Activated naive CD4-positive, alpha-beta T cell treated with anti-CD3 and anti-CD28 coated beads, Interleukin-2, amount 50 U/mL, for 72 hours (primary cell): Measurements from ENCODE around the gene ALLC. TPM values are rescaled to one million over a fixed set of nuclear protein-coding genes. Genes with fewer than 3 reads are reported as not detected.

ENCODE experiments used
- ATAC-seq, 2 donors: fragments of 150-1000 bp; cut with Tn5 transposase; 2 replicates each; pipeline ENCODE4 v1.10.0; 2021; ENCODE audit warnings: mild to moderate bottlenecking in 2 of 2, moderate library complexity in 2 of 2
- DNase-seq, 2 donors: peaks; one replicate each; pipeline ENCODE4 v3.0.0; 2021 to 2022; ENCODE audit warnings: low spot score in 2 of 2
- H3K27ac Mint-ChIP-seq, 2 donors: one replicate each; pipeline ENCODE4 v1.8.0; 2022; ENCODE audit warnings: mild to moderate bottlenecking in 2 of 2, mixed read lengths in 2 of 2
- H3K36me3 Mint-ChIP-seq, 2 donors: one replicate each; pipeline ENCODE4 v1.8.0; 2022; ENCODE audit warnings: mixed read lengths in 2 of 2
- H3K9me3 Mint-ChIP-seq, 2 donors: one replicate each; pipeline ENCODE4 v1.8.0; 2022; ENCODE audit warnings: mixed read lengths in 2 of 2
- total RNA-seq, 2 donors: library from RNA; stranded (reverse); gene quantifications; one replicate each; pipeline ENCODE4 v1.2.3, GENCODE V29; 2022

Gene ALLC
- total RNA-seq, 2 donors from 2014 or later, result not detected

DNA sequence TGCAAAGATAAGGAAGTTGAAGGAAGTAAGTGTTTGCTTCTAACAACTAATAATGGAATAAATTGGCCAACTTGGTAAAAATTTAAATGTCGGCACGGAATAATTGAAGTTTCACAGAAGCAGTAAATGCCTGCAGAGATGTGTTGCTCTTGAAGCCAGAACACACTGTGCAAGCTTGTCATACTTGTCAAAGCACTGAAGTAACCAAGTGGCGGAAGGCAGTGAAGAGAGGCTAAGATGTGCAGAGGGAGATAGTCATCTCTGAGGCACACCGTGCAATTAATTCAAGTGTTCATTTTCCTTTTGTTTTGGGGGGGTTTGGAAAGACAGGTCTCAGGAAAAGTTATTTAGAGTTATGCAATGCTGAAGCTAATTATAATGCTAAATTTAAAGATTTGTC, 50.6 kb downstream of the ALLC start:
- DNase-seq (no peak), ATAC-seq (no peak)
- peaks cover 5 to 6% of the 10 kb centered on the region in 2 donors for H3K36me3 Mint-ChIP-seq
- H3K27ac Mint-ChIP-seq, result no peak overlapping the region
- peaks cover 0 to 4% of the 10 kb centered on the region in 2 donors for H3K9me3 Mint-ChIP-seq

DNA sequence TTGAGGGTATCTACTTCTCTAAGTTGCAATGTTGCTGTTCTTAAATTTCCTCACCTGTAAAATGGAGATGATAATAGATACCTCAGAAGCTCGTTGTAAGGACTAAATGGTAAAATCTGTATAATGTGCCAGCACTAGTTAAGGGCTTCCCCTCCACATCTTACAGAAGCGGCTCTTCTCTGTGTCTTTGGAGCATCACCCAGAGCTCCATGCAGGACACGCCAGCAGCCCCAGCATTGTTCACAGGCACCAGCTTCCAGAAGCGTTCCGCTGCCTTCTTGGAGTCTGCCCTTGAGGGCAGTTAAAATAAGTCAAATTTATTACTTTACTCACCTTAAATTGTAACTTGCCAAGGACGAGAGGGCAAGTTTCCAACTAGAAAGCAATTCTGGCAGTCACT, 51.2 kb downstream of the ALLC start:
- no peak for ATAC-seq
- Mint-ChIP-seq H3K9me3 (peaks cover 0 to 4% of the 10 kb centered on the region in 2 donors), H3K36me3 (peaks cover 5 to 6% of the 10 kb centered on the region in 2 donors), H3K27ac (no peak overlapping the region)
- no peak for DNase-seq

DNA sequence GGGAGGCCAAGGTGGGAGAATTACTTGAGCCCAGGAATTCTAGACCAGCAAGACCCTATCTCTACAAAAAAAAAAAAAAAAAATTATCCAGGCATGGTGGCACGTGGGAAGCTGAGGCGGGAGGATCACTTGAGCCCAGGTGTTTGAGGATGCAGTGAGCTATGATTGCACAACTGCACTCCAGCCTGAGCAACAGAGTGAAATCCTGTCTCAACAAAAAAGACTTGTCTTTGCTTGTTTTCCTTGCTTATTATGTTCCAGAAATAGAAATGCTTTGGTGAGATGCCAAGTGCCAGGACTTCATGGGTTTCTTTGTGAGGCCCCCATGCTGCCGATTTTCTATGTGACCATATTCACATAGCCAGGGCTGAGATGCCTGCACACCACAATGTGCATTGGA, 54.4 kb downstream of the ALLC start:
- no peak overlapping the region for H3K27ac Mint-ChIP-seq
- DNase-seq, result no peak
- ATAC-seq, result no peak
- H3K36me3 Mint-ChIP-seq, result no peaks in the 10 kb centered on the region
- no peaks in the 10 kb centered on the region for H3K9me3 Mint-ChIP-seq

DNA sequence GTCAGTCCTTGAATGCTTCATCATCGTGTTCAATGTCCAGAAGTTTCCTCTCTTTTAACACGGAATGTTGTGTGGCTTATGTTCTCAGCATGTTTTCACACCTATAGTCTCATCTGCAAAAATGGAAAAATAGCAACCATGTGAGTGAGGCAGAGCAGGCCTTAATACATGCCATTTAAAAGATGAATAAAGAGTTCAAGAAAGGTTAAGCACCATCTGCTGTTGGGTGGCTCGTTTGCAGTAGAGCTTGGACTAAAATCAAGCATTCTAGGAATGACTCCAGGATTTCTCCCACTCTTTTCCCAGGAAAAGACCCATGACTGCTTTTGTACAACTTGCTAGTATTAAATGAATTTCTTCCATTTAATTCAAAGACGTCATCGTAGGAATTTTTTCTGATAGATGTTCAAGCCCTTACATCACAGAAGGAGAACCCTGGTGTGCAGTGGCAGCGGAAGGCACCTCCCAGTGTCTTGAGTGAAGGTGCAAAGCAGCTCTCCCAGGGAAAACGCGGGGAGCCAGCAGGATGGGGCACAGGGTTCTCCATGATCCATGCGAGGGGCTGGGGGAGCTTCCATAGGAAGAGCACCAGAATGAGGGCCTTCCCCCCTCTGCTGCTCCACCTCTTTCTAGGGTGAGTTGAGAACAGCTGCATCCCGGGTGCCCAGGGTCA, 55.0 kb downstream of the ALLC start:
- DNase-seq (no peak), ATAC-seq (no peak)
- Mint-ChIP-seq H3K9me3 (no peaks in the 10 kb centered on the region), H3K27ac (no peak overlapping the region), H3K36me3 (no peaks in the 10 kb centered on the region)

DNA sequence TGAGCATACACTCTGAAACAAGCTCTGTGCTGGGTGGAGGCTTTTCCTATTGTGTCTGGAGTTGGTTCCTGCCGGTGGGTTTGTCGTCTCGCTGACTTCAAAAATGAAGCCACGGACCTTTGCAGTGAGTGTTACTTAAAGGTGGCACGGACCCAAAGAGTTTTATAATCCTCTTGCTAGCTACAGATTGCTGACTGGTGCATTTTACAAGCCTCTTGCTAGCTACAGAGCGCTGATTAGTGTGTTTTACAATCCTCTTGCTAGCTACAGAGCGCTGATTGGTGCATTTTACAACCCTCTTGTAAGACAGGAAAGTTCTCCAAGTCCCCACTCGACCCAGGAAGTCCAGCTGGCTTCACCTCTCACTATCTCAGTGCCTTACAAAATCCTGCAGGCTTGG, 60.7 kb downstream of the ALLC start:
- H3K36me3 Mint-ChIP-seq, result no peaks in the 10 kb centered on the region
- H3K27ac Mint-ChIP-seq, result no peak overlapping the region
- DNase-seq, result no peak
- ATAC-seq, result no peak
- peaks cover 4 to 7% of the 10 kb centered on the region in 2 donors for H3K9me3 Mint-ChIP-seq

DNA sequence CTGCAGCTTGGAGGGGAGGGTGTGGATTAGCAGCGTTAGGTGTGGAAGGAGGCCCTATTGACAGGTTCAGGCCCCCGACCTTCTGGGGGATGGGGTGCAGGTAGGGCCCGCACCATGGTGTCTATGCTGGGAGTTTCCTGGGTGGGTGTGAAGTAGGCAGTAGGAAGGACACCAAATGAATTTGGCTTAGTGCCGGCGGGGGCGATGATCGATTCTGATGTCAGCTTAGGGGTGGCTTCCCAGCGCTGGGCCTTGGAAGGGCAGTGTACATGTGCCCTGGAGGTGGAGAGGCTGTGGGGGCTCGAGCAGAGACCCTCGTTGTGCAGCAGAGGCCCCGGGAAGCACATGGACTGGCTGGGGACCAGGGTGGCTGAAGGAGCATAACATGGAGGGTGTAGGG, 67.0 kb downstream of the ALLC start:
- Mint-ChIP-seq H3K9me3 (peaks cover 4 to 7% of the 10 kb centered on the region in 2 donors), H3K36me3 (no peaks in the 10 kb centered on the region), H3K27ac (no peak overlapping the region)
- ATAC-seq (no peak), DNase-seq (no peak)

DNA sequence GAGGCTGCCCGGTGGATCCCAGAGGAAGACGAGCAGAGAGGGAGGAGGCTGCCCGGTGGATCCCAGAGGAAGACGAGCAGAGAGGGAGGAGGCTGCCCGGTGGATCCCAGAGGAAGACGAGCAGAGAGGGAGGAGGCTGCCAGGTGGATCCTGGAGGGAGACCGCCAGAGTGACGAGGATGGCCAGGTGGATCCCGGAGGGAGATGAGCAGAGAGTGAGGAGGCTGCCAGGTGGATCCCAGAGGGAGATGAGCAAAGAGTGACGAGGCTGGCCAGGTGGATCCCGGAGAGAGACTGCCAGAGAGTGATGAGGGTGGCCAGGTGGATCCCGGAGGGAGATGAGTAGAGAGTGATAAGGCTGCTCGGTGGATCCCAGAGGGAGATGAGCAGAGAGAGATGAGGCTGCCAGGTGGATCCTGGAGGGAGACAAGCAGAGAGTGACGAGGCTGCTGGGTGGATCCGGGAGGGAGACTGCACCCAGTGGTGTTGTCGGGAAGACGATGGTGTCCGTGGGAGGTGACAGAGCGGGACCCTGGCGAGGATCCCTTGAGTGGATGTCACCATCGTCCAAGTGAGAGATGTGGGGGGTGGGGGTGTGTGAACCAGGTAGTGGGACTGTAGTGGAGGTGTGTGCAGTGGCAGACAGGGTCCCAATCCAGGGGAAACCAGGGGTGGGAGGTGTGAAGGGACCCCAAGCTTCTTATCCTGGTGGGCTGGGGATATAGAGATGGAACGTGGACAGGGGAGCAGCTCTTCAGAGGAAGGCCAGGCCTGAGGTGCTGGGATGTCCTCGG, 67.7 kb downstream of the ALLC start:
- H3K9me3 Mint-ChIP-seq, result peaks cover 4% of the 10 kb centered on the region in 2 donors
- DNase-seq (no peak), ATAC-seq (no peak)
- H3K27ac Mint-ChIP-seq, result no peak overlapping the region
- no peaks in the 10 kb centered on the region for H3K36me3 Mint-ChIP-seq

DNA sequence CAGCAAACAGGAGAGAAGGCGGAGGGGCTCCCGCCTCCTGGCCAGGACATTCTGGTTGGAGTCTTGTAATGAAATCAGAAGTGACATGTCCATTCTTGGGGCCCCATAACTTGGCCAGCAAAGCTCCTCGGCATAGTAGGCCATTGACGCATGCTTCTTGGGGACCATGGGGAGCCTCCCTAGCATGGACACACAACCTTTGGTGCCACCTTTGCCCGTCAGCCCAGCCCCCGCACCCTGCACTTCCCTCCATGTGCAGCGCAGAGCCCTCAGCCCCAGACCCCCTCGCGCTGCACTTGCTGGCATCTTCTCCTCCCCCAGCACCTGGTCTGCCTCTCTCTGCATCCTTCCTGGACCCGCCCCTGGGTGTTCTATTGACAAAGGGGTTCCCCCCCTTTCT, 68.5 kb downstream of the ALLC start:
- ATAC-seq, result no peak

DNA sequence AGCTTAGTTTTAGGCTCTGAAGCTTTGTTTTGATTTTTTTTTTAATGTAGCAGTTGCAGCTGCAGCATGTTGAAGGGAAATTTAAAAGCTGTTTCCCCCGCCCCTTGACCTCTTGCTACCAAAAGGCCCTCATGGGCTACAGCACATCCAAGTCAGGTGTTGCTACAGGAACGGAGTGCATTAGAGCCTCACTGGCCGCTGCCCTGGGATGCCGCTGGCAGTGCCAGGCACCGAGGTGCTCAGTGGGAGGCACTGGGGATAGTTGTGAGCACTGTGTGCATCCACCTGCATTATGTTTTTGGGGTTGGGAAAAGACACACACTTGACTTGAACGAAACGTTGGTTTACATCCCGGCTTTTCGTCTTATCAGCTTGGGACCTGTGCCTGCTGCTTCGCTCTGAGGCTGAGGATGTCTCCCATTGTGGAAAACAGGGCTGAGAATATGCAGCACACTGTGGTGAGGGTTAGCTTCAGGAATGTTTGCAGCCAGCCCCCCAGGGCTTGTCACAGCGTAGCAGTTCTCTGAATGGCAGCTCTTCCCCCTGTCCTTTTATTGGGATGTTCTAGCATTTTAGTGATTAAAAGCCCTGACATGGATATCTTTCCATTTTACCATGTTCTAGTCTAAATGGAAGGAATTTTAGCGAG, 69.5 kb downstream of the ALLC start:
- peaks cover 0 to under 1% of the 10 kb centered on the region in 2 donors for H3K9me3 Mint-ChIP-seq
- DNase-seq, result no peak
- no peak overlapping the region for H3K27ac Mint-ChIP-seq
- no peaks in the 10 kb centered on the region for H3K36me3 Mint-ChIP-seq
- no peak for ATAC-seq

More for the DNA sequence above, 68.5 kb downstream of the ALLC start:
- Mint-ChIP-seq H3K36me3 (no peaks in the 10 kb centered on the region), H3K27ac (no peak overlapping the region), H3K9me3 (peaks cover 4% of the 10 kb centered on the region in 2 donors)
- DNase-seq, result no peak

DNA sequence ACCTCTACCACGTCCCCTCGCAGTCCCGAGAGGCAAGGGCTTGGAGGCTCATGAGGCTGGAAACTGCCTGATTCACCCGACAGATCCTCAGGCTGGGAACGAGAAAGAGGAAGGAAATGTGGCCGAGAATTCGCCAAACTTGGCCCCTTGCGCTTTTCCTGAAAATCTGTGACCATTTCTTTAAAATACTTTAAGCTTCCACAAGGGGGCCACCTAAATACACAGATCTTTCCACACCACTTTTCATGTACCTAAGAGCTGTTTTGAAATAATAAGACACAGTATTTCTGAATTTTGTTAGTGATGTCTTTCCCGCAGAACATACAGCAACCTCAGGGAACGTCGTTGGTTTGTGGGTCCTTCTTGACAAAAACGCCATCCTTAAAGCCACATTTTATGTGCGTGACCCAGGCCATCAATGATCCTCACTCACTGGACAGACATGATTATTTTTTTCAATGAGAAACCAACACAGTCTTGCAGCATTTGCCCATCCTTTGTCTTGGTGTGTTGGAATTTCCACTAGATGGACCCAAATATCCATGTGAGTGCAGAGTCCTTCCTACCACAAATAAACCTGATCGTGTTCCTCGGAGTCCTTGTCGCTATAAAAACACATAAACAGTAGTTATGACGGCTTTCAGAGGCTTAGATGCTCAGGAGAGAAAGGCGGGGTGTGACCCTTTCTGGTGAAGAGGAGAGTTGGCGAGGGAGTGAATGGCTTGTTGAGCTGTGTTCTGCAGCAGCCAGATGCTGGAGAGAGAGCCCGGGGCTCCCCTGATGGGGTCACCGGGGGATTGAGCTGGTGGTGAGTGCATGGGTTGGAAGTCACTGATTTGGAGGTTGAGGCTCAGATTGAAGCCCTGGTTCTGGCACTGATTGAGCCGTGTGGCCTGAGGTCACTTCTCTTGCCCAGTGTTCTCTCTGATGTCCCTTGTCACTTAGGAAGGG, 70.4 kb downstream of the ALLC start:
- Mint-ChIP-seq H3K9me3 (no peaks in the 10 kb centered on the region), H3K36me3 (no peaks in the 10 kb centered on the region), H3K27ac (no peak overlapping the region)
- no peak for DNase-seq
- no peak for ATAC-seq

DNA sequence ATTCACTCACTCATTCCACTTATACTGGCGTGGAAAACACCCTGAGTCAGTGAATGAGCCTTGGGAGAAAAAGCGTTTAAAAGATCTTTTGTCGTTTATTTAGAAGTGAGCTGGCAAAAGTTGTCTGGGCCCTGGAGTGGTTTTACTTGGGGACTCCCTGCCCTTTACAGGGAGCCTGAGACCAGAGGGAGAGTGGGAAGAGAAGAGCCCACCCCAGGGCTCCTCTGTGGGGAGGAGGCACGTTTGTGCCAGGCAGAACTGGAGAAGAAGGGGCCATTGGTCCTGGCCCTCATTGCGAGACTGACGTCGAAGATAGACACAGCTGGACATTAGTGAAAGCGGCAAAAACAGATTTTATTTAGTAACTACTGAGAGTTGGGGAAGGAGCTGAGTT, 71.1 kb downstream of the ALLC start:
- Mint-ChIP-seq H3K27ac (no peak overlapping the region), H3K36me3 (no peaks in the 10 kb centered on the region), H3K9me3 (no peaks in the 10 kb centered on the region)
- ATAC-seq (no peak), DNase-seq (no peak)

DNA sequence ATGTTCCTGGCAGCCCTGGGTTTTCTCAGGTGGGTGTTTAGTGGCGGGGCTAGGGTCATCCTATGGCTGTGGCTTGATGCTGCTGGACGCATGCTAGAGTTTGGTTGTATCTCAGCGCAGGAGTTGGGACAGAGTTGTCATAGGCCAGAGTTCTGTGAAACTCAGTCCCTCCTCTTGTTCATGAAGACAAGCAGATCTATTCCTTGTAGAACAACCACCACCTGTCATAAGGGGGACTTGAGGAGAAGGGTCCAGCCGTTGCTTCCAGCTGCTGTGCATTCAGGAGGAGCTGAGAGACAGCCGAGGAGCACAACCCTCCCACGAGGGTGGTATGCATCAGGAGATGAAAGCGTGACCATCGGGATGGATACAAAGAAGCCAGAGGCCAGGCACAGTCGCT, 71.8 kb downstream of the ALLC start:
- ATAC-seq, result no peak
- DNase-seq, result no peak
- Mint-ChIP-seq H3K9me3 (no peaks in the 10 kb centered on the region), H3K27ac (no peak overlapping the region), H3K36me3 (no peaks in the 10 kb centered on the region)

DNA sequence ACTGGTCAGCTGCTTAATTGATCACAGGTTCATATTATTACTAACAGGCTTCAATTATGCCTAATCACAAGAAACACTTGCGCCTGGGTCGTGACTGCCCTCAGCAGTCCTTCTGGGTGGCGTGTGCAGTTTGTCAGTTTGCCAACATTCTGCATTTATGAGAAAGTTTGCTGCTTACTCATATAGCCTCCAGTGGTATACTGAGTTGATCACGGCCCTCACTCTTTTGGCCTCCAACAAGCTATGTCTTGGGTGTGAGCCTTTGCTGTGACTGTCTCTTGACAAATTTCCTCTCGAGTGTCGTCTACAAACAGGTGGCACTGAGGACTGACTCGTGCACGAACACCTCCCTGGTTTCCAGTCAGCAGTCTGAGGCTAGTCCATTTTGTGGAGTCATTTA, 72.6 kb downstream of the ALLC start:
- H3K9me3 Mint-ChIP-seq, result no peaks in the 10 kb centered on the region
- H3K27ac Mint-ChIP-seq, result no peak overlapping the region
- no peaks in the 10 kb centered on the region for H3K36me3 Mint-ChIP-seq
- no peak for ATAC-seq
- DNase-seq, result no peak

DNA sequence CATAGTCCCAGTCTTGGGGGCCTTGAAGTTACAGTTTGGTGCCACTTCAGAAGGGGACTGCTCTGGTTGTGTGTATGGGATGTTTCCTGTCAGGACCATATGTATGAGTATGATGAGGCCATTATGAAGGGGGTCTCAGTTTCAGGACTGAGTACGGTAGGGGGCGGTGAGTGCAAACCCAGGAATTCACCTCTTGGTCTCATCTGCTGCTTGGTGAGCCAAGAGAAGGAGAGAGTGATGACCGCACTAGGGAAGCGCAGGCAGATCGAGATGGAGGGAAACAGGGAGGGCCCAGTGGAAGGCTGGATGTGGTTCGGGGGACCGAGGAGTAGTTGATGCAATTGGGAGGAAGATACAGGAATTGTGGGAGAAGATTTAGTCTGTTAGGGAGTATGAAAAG, 73.8 kb downstream of the ALLC start:
- H3K27ac Mint-ChIP-seq, result no peak overlapping the region
- ATAC-seq (no peak), DNase-seq (no peak)
- no peaks in the 10 kb centered on the region for H3K36me3 Mint-ChIP-seq
- no peaks in the 10 kb centered on the region for H3K9me3 Mint-ChIP-seq

DNA sequence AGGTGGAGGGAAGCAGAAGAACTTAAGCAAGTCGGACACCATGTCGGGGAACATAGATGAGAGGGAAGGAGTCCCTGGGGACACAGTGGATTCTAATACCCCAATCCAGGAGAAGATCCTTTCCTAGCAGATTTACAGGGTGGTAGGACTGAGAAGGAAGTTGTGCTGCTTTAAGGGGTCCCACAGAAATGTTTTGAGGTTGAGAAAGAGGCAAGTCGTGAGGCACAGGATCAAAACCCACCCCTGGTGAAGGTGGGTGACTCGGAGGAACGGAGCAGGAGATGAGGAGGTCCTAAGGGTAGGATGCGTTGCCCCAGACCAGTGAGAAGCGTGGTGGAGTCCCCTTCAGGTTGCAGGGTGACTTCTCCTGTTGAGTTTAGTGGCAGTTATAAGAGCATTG, 78.1 kb downstream of the ALLC start:
- no peak for DNase-seq
- ATAC-seq, result no peak
- H3K9me3 Mint-ChIP-seq, result no peaks in the 10 kb centered on the region
- H3K27ac Mint-ChIP-seq, result no peak overlapping the region
- no peaks in the 10 kb centered on the region for H3K36me3 Mint-ChIP-seq

DNA sequence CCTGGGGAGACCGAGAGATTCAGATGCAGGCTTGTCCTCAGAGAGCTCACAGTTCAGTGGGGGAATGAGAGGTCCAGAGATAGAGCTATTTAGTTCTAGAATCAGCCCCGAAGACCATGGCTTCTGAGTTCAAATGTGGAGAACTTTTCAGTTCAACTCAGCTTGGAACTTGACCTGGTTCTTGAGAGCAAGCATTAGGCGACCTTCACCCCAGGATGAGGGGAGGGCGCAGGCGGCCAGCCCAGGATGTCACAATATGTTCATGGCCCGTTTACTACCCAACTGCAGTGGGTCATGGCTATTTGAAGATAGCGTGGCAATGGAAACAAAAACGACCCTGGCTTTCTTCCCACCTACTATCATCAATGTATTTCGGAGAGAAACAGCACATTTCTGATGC, 79.1 kb downstream of the ALLC start:
- Mint-ChIP-seq H3K27ac (no peak overlapping the region), H3K36me3 (no peaks in the 10 kb centered on the region), H3K9me3 (no peaks in the 10 kb centered on the region)
- ATAC-seq (no peak), DNase-seq (no peak)

DNA sequence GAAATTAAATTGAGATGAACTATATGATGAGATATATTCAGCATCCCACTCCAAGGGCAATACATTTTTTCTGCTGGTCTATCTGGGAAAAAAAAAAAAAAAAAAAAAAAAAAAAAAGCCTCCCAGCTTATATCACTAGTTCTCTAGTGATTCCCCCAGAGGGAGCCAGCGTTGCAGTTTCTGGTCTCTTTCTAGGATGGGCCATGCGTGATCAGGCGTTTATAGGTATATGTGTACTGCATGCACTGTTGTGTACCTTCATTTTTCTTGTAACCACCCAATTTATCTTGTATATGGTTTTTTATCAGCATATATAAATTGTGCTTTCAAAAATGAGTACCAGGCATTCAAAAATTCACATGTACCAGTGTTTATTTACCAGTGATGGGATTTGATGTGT, 80.5 kb downstream of the ALLC start:
- DNase-seq, result no peak
- Mint-ChIP-seq H3K27ac (no peak overlapping the region), H3K9me3 (no peaks in the 10 kb centered on the region), H3K36me3 (no peaks in the 10 kb centered on the region)
- no peak for ATAC-seq
